ENCODE data around the gene ITSN1. TPM values are rescaled to one million over a fixed set of nuclear protein-coding genes. Genes with fewer than 3 reads are reported as not detected.

The ITSN1 gene
- total RNA-seq, 1 donor from 2014 or later, result 116 TPM

DNA sequence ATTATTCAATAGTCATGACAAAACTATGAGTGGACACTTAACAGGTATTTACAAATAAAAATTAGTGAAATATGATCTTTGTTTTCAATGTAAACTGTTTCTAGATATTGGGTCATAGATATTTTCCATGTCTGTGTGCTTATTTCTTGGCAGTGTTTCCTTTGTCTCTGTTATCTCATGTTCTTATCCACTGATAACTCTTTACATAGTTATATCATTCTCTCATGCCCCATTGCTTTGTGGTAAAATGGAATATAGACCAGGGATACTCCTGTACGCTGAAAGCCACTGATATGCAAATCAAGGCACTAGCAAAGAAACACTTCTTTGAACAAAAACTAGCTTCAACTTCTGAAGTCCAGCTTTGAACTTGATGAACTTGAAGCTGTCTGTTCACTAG is 113.1 kb downstream of the ITSN1 start:
- H3K27me3 Mint-ChIP-seq, result no peaks in the 10 kb centered on the region
- peak overlapping the region; percentile 64 for H3K27ac Mint-ChIP-seq
- no peaks in the 10 kb centered on the region for H3K9me3 Mint-ChIP-seq (ENCODE audit: low read depth)
- no peak for DNase-seq (ENCODE audit: low spot score, unreplicated experiment)
- peaks cover 4% of the 10 kb centered on the region for H3K4me1 Mint-ChIP-seq (ENCODE audit: low read depth)
- TF ChIP-seq, protein P1, sequence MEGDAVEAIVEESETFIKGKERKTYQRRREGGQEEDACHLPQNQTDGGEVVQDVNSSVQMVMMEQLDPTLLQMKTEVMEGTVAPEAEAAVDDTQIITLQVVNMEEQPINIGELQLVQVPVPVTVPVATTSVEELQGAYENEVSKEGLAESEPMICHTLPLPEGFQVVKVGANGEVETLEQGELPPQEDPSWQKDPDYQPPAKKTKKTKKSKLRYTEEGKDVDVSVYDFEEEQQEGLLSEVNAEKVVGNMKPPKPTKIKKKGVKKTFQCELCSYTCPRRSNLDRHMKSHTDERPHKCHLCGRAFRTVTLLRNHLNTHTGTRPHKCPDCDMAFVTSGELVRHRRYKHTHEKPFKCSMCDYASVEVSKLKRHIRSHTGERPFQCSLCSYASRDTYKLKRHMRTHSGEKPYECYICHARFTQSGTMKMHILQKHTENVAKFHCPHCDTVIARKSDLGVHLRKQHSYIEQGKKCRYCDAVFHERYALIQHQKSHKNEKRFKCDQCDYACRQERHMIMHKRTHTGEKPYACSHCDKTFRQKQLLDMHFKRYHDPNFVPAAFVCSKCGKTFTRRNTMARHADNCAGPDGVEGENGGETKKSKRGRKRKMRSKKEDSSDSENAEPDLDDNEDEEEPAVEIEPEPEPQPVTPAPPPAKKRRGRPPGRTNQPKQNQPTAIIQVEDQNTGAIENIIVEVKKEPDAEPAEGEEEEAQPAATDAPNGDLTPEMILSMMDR (IDR thresholded peaks at IDR 0.05; ENCODE audit: unreplicated experiment), result no peak
- no peak overlapping the region for H3K4me3 Mint-ChIP-seq (ENCODE audit: low read depth)
- H3K36me3 Mint-ChIP-seq (ENCODE audit: insufficient read depth), result peaks cover 7% of the 10 kb centered on the region

DNA sequence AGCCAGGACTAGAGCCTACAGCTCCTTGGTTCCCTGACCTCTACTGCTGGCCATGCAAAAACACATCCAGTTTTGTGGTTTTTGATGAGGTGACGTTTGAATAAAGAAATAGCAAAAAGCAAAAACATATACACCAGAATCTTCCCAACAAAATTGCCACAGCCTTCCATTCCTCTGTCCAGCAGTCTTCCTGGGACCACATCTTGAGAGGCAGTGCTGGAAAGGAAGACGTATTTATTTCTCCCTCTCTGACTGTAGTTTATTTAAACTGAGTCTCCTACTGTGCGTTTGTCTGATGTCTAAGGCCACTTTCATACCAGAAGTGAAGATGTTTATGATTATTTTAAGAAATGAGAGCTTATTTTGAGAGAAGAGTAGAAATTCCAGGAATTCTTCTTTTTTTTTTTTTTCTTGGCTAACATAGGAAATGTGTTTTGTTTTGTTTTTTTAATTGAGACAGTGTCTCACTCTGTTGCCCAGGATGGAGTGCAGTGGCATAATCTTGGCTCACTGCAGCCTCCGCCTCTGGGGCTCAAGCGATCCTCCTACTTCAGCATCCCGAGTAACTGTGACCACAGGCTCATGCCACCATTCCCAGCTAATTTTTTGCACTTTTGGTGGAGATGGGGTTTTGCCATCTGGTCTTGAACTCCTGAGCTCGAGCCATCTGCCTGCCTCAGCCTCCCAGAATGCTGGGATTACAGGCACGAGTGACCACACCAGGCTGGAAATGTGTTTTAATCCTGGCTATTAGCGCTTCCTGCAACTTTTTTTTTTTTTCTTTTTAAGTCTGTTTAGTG is 118.5 kb downstream of the ITSN1 start:
- peak overlapping the region; percentile 94 for H3K27ac Mint-ChIP-seq
- peaks cover 22% of the 10 kb centered on the region for H3K36me3 Mint-ChIP-seq (ENCODE audit: insufficient read depth)
- peaks cover 10% of the 10 kb centered on the region for H3K4me1 Mint-ChIP-seq (ENCODE audit: low read depth)
- no peak for DNase-seq (ENCODE audit: low spot score, unreplicated experiment)
- no peaks in the 10 kb centered on the region for H3K9me3 Mint-ChIP-seq (ENCODE audit: low read depth)
- H3K27me3 Mint-ChIP-seq, result no peaks in the 10 kb centered on the region
- no peak overlapping the region for H3K4me3 Mint-ChIP-seq (ENCODE audit: low read depth)
- TF ChIP-seq, protein P1 (IDR thresholded peaks at IDR 0.05; ENCODE audit: unreplicated experiment), result no peak

DNA sequence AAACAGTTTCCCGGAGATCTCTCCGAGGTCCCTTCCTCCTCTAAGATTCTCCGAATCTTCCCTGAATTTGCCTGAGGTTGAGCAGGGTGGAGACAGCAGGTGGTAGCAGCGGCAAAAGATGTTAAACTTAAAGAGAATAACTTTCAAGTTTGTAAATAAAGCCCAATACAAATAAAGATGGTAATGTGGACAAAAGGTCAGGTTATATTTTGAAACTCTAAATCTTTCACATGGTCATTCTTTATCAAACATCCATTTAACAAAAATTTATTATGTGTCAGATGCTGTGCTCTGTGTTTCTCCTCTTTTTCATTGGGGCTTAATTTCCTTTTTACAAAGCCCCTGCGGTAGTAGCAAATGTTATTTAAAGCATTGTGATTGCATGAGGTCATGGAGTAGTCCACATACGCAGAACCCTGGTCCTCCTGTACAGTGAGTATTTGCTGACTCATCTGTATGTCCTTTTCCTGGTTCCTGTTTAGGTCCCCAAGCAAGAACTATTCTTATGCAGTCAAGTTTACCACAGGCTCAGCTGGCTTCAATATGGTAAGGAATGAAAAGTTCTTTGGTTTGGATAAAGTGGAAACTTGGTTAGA is 119.2 kb downstream of the ITSN1 start:
- DNase-seq (ENCODE audit: low spot score, unreplicated experiment), result no peak
- Mint-ChIP-seq H3K27me3 (no peaks in the 10 kb centered on the region), H3K4me1 (ENCODE audit: low read depth) (peaks cover 10% of the 10 kb centered on the region), H3K27ac (peak overlapping the region; percentile 94), H3K4me3 (ENCODE audit: low read depth) (no peak overlapping the region), H3K36me3 (ENCODE audit: insufficient read depth) (peaks cover 27% of the 10 kb centered on the region), H3K9me3 (ENCODE audit: low read depth) (no peaks in the 10 kb centered on the region)
- TF ChIP-seq, protein P1 (IDR thresholded peaks at IDR 0.05; ENCODE audit: unreplicated experiment), result no peak

DNA sequence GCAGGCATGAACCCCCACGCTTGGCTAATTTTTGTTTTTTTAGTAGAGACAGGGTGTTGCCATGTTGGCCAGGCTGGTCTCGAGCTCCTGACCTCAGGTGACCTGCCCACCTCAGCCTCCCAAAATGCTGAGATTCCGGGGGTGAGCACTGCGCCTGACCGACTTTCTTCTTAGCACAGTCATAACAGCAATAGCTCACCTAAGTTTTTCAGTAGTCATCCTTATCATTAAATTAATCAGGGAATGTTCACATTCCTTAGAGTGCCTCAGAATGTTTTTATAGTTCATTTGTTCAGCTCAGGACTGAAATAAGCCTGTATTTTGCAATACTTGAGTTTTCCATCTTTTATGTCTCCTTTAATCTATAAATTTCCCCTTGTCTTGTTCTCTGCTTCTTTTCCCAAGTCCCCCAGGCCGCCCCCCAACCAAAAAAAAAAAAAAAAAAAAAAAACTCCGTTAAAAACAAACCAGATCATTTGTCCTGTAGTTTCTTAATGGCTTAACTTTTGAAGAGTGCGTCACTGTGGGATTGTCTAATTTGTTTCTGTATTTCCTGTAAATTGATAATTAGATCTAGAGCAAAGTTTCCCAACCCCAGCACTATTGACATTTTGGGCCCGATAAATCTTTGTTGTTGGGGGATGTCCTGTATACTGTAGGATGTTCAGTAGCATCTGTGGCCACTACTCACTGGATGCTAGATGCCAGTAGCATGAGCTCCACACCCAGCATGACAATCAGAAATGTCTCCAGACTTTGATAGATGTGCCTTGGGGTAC is 120.7 kb downstream of the ITSN1 start:
- Mint-ChIP-seq H3K36me3 (ENCODE audit: insufficient read depth) (peaks cover 32% of the 10 kb centered on the region), H3K27ac (peak overlapping the region; percentile 43)

DNA sequence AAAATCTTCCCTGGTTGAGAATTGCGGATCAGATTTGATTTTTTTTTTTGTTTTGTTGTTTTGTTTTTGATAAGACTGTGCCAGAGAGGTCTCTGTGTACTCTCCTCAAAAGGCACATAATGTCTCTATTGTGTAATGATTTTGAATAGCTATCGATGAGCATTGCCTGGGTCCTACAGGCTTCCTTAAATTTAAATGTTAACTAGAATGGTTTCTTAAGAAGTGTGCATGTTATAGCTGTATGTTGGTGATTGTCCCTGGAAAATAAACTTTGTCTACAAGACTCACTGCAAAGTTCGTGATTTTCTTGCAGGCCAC is 121.2 kb downstream of the ITSN1 start:
- Mint-ChIP-seq H3K36me3 (ENCODE audit: insufficient read depth) (peaks cover 30% of the 10 kb centered on the region), H3K4me1 (ENCODE audit: low read depth) (peaks cover 10% of the 10 kb centered on the region), H3K4me3 (ENCODE audit: low read depth) (no peak overlapping the region), H3K27ac (peak overlapping the region; percentile 43), H3K27me3 (no peaks in the 10 kb centered on the region), H3K9me3 (ENCODE audit: low read depth) (no peaks in the 10 kb centered on the region)
- TF ChIP-seq, protein P1 (IDR thresholded peaks at IDR 0.05; ENCODE audit: unreplicated experiment), result no peak
- DNase-seq (ENCODE audit: low spot score, unreplicated experiment), result no peak

More for the DNA sequence above, 120.7 kb downstream of the ITSN1 start:
- TF ChIP-seq, protein P1 (IDR thresholded peaks at IDR 0.05; ENCODE audit: unreplicated experiment), result no peak
- Mint-ChIP-seq H3K4me3 (ENCODE audit: low read depth) (no peak overlapping the region), H3K27me3 (no peaks in the 10 kb centered on the region), H3K9me3 (ENCODE audit: low read depth) (no peaks in the 10 kb centered on the region), H3K4me1 (ENCODE audit: low read depth) (peaks cover 10% of the 10 kb centered on the region)
- no peak for DNase-seq (ENCODE audit: low spot score, unreplicated experiment)
